SK-N-SH (cell line): ENCODE results near the gene DACH1.

Source experiments
- CTCF ChIP-seq: fragments of 200-600 bp; sonication (generic); IDR thresholded peaks from 2 replicates; pipeline ENCODE4 v1.6.1; 2017; ENCODE audit warnings: antibody characterized with exemption, mild to moderate bottlenecking, moderate library complexity
- GABPA ChIP-seq: IDR thresholded peaks from 2 replicates; pipeline ENCODE4 v1.4.0; 2012; ENCODE audit warnings: low read depth, mild to moderate bottlenecking
- IRF3 ChIP-seq: fragments of 150-350 bp; IDR thresholded peaks from 2 replicates; pipeline ENCODE4 v1.6.1; 2016; ENCODE audit warnings: mild to moderate bottlenecking, low read depth, low read length
- MAX ChIP-seq: IDR thresholded peaks from 2 replicates; pipeline ENCODE4 v1.4.0; 2012; ENCODE audit warnings: low read depth
- MEF2A ChIP-seq: IDR thresholded peaks from 2 replicates; pipeline ENCODE4 v1.4.0; 2012; ENCODE audit warnings: low read depth, borderline replicate concordance
- NFIC ChIP-seq: IDR thresholded peaks from 2 replicates; pipeline ENCODE4 v1.4.0; 2012; ENCODE audit warnings: borderline replicate concordance
- POLR2AphosphoS5 ChIP-seq: IDR thresholded peaks from 2 replicates; pipeline ENCODE4 v1.6.1; 2012; ENCODE audit warnings: low read depth, low read length
- REST ChIP-seq: IDR thresholded peaks from 2 replicates; pipeline ENCODE4 v1.6.1; 2012; ENCODE audit warnings: mild to moderate bottlenecking, low read depth, low read length, moderate library complexity
- RXRA ChIP-seq: IDR thresholded peaks from 2 replicates; pipeline ENCODE4 v1.4.0; 2012; ENCODE audit warnings: low read depth, mild to moderate bottlenecking, borderline replicate concordance
- TAF1 ChIP-seq: IDR thresholded peaks from 2 replicates; pipeline ENCODE4 v1.6.1; 2012; ENCODE audit warnings: low read depth, mild to moderate bottlenecking, low read length, moderate library complexity, borderline replicate concordance
- ZBTB33 ChIP-seq: IDR thresholded peaks from 2 replicates; pipeline ENCODE4 v1.4.0; 2012; ENCODE audit warnings: low read depth, borderline replicate concordance

GRCh38 chr13:71873418-71874247 is 6.6 kb upstream of the DACH1 start:
- TF ChIP-seq NFIC, result no peak
- no peak for TF ChIP-seq CTCF
- no peak for TF ChIP-seq RXRA
- no peak for TF ChIP-seq GABPA
- no peak for TF ChIP-seq ZBTB33
- TF ChIP-seq MEF2A, result no peak
- TF ChIP-seq TAF1, result no peak
- TF ChIP-seq REST, result no peak
- TF ChIP-seq POLR2AphosphoS5, result no peak
- TF ChIP-seq MAX, result no peak
- TF ChIP-seq IRF3, result no peak
